Breast epithelium (tissue), 4 donors: ENCODE measurements around the gene ATG5. TPM values are rescaled to one million over a fixed set of nuclear protein-coding genes. Genes with fewer than 3 reads are reported as not detected.

ENCODE experiments used
- DNase-seq, 2 donors: peaks; one replicate each; pipeline ENCODE4 v3.0.0-alpha.2; 2019; ENCODE audit warnings: low spot score in 2 of 2
- H3K27ac ChIP-seq, 2 donors: fragments of 200-600 bp; sonication (generic) in 1 of 2; one replicate each; pipeline ENCODE4 v1.5.1; 2016 to 2019; ENCODE audit warnings: mild to moderate bottlenecking in 1 of 2
- H3K27me3 ChIP-seq, 2 donors: fragments of 200-600 bp; sonication (generic) in 1 of 2; one replicate each; pipeline versions ENCODE4 v1.5.1 to v1.6.0; 2017 to 2019; ENCODE audit warnings: control low read depth in 1 of 2, mild to moderate bottlenecking in 1 of 2
- H3K36me3 ChIP-seq: fragments of 200-600 bp; one replicate; pipeline ENCODE4 v1.5.1; 2019
- H3K4me1 ChIP-seq, 2 donors: fragments of 200-600 bp; sonication (generic); one replicate each; pipeline ENCODE4 v1.5.1; 2016 to 2019; ENCODE audit warnings: control low read depth in 1 of 2
- H3K4me3 ChIP-seq, 3 donors: fragments of 200-600 bp; sonication (generic); 1 replicate in 2 of 3; 2 replicates in 1 of 3; pipeline ENCODE4 v1.5.1; 2016 to 2019; ENCODE audit warnings: mild to moderate bottlenecking in 3 of 3, moderate library complexity in 2 of 3
- H3K9me3 ChIP-seq, 2 donors: fragments of 200-600 bp; sonication (generic) in 1 of 2; one replicate each; pipeline ENCODE4 v1.5.1; 2016 to 2019; ENCODE audit warnings: control low read depth in 1 of 2
- POLR2A ChIP-seq: fragments of 450-650 bp; IDR thresholded peaks from one replicate; pipeline ENCODE4 v1.6.1; 2016; ENCODE audit warnings: antibody characterized with exemption, mild to moderate bottlenecking, moderate library complexity
- POLR2AphosphoS5 ChIP-seq, 3 donors: sonication (generic); formaldehyde crosslinking; IDR thresholded peaks; one replicate each; pipeline ENCODE4 v1.6.1; 2017; ENCODE audit warnings: antibody characterized with exemption in 3 of 3
- intact Hi-C: fragments of 100-400 bp; cut with DNase I; formaldehyde crosslinking; loops from one replicate; pipeline ENCODE4 v1.15.1; 2023; ENCODE audit warnings: low total_unique reads
- total RNA-seq, 3 donors: library from RNA; depleted of rRNA; stranded (reverse); fragments of >200 nt; gene quantifications; one replicate each; pipeline ENCODE4 v1.1.0, GENCODE V29; 2016
- TF ChIP-seq, protein P1 (sequence below), 3 donors: fragments of 450-650 bp; IDR thresholded peaks; one replicate each; pipeline ENCODE4 v1.5.1; 2016 to 2017; ENCODE audit warnings: antibody characterized with exemption in 3 of 3, mild to moderate bottlenecking in 3 of 3, moderate library complexity in 3 of 3

ATG5 gene
- total RNA-seq, 3 donors from 2014 or later, result 35.8 to 51.1 (median 45.9) TPM

DNA sequence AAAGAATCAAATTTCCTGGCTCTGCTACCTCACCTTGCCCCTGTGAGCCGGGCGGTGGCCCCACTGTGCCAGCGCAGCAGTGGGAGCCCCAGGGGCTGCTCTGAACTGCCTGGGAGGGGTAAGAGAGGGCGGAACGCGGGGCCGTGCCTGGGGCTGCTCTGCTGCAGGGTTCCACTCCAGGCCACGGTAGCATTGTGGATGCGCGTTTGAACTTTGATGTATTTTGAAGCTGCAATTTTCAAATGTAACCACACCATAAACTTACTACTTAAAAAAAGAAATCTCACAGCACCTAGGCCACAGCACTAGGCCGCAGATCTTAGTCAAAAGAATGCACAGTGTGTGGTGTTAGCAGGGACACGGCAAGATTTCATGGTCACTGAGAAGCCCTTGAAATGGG is 181.9 kb downstream of the ATG5 start:
- Histone ChIP-seq H3K27me3 (no peaks in the 10 kb centered on the region), H3K27ac (no peak overlapping the region), H3K9me3 (no peaks in the 10 kb centered on the region), H3K36me3 (no peaks in the 10 kb centered on the region), H3K4me3 (no peak overlapping the region), H3K4me1 (no peaks in the 10 kb centered on the region)
- intact Hi-C loops, result no loop called here
- no peak for TF ChIP-seq POLR2A
- TF ChIP-seq POLR2AphosphoS5 (IDR thresholded peaks at IDR 0.05), result no peak
- TF ChIP-seq, protein P1, sequence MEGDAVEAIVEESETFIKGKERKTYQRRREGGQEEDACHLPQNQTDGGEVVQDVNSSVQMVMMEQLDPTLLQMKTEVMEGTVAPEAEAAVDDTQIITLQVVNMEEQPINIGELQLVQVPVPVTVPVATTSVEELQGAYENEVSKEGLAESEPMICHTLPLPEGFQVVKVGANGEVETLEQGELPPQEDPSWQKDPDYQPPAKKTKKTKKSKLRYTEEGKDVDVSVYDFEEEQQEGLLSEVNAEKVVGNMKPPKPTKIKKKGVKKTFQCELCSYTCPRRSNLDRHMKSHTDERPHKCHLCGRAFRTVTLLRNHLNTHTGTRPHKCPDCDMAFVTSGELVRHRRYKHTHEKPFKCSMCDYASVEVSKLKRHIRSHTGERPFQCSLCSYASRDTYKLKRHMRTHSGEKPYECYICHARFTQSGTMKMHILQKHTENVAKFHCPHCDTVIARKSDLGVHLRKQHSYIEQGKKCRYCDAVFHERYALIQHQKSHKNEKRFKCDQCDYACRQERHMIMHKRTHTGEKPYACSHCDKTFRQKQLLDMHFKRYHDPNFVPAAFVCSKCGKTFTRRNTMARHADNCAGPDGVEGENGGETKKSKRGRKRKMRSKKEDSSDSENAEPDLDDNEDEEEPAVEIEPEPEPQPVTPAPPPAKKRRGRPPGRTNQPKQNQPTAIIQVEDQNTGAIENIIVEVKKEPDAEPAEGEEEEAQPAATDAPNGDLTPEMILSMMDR (IDR thresholded peaks at IDR 0.05), result no peak
- DNase-seq, result no peak

DNA sequence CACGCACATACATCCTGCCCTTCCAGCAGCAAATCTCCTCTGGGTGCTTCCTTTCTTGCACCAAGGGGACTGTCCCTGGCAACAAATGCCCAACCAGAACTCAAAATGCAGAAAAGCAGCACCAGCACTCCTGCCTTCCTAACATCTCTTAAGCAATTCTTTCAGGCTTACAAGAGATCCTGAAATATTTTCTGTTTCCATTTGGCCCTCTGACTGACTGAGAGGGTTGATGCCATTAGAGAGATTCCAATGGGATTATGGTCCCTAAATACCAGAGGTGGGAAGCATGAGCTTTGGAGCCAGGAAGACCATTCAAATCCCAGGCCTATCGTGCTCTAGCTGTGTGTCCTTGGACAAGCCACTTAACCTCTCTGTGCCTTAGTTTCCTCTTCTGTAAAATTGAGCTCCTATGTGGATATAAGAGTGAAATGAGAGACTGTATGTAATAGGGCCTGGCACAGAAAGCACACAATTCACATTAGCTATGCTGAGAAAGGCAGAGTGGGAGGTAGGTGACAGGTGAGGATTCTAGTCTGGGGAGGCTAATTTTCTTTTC is 182.6 kb downstream of the ATG5 start:
- Histone ChIP-seq H3K4me3 (no peak overlapping the region), H3K9me3 (no peaks in the 10 kb centered on the region), H3K27ac (no peak overlapping the region), H3K36me3 (no peaks in the 10 kb centered on the region), H3K4me1 (no peaks in the 10 kb centered on the region), H3K27me3 (no peaks in the 10 kb centered on the region)
- intact Hi-C loops, result no loop called here
- no peak for DNase-seq
- TF ChIP-seq POLR2A, result no peak
- TF ChIP-seq POLR2AphosphoS5 (IDR thresholded peaks at IDR 0.05), result no peak
- TF ChIP-seq, protein P1 (IDR thresholded peaks at IDR 0.05), result no peak

DNA sequence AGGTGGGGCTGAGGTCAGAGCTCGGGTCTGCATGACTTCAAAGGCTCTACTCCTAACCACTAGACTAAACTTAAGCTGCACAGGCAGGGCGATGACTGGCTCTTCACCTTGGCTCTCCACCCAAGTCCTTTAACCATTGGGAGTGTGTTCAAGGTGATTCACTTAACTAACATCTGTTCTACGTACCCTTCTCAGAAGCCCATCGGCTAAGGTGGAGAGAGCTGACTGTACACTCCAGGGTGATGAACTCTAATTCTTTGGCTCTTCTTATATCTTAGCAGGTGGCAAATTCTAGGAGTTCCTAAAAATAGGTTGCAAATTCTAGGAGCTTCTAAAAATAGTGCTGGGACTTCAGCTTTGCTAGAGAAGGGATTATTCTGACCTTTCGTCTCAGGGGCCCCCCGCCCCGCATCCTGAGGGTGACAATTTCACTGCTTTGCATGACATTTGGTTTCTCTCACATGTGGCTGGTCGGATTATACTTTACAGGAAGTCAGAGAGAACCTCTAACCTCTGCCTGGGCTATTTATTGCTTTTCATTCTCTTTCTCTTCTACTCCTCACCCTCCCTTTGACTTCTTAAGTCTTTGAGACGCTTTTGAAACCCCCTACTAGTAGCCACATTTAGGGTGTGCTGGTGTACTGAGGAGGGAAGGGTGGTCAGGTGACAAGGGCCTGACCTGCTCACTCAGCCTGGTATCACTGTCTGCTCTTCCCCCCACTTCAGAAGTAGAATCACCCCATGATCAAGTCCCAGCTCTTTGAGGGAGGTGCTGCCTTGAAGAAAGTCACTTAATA is 183.9 kb downstream of the ATG5 start:
- H3K36me3 ChIP-seq, result no peaks in the 10 kb centered on the region
- H3K4me1 ChIP-seq, result no peaks in the 10 kb centered on the region
- no peaks in the 10 kb centered on the region for H3K27me3 ChIP-seq
- H3K27ac ChIP-seq, result no peak overlapping the region
- H3K4me3 ChIP-seq, result no peak overlapping the region
- intact Hi-C loops, result no loop called here
- H3K9me3 ChIP-seq, result no peaks in the 10 kb centered on the region
- TF ChIP-seq, protein P1 (IDR thresholded peaks at IDR 0.05), result no peak
- TF ChIP-seq POLR2AphosphoS5 (IDR thresholded peaks at IDR 0.05), result no peak
- no peak for DNase-seq

DNA sequence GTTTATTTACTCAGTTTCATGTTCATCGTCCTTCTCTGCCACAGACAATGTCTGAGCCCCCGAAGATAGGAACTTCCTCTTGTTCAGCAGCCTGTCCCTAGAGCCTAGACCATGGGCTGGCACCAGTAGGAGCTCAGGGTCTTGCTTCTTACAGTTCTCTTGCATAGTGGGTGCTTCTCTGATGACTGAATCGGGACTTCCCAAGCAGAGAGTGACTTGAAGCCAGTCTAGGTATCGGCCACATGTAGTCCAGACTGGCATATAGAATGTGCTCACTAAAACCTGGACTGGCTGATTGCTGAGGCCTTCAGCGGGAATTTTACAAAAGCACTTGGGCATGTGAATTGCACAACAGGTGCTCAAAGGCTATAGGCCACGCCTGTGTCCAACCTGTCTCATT is 187.4 kb downstream of the ATG5 start:
- Histone ChIP-seq H3K9me3 (no peaks in the 10 kb centered on the region), H3K27me3 (no peaks in the 10 kb centered on the region), H3K4me3 (no peak overlapping the region), H3K27ac (no peak overlapping the region), H3K4me1 (no peaks in the 10 kb centered on the region), H3K36me3 (no peaks in the 10 kb centered on the region)
- no peak for DNase-seq
- intact Hi-C loops, result no loop called here
- no peak for TF ChIP-seq POLR2A
- TF ChIP-seq, protein P1 (IDR thresholded peaks at IDR 0.05), result no peak
- TF ChIP-seq POLR2AphosphoS5 (IDR thresholded peaks at IDR 0.05), result no peak

DNA sequence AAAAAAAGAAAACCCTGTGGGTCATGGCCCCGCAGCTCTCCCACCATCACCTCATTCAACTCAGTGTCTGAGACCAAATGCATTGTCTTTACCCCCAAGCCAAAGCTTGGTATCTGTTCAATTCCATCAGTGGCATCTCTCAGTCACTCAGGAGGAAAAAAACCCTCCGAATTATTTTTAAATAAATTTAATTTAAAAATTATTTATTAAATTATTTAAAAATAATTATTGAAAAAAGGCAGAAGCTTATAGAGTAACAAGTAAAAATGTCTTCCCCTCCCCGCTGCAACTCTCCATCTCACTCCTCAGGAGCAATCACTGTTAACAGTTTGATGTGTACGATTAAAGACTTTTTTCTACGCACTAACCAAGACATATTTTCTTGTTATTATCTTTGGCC is 188.7 kb downstream of the ATG5 start:
- Histone ChIP-seq H3K27ac (no peak overlapping the region), H3K4me1 (no peaks in the 10 kb centered on the region), H3K4me3 (no peak overlapping the region), H3K36me3 (no peaks in the 10 kb centered on the region), H3K27me3 (no peaks in the 10 kb centered on the region), H3K9me3 (no peaks in the 10 kb centered on the region)
- no peak for DNase-seq
- intact Hi-C loops, result no loop called here
- TF ChIP-seq POLR2AphosphoS5 (IDR thresholded peaks at IDR 0.05), result no peak
- TF ChIP-seq, protein P1 (IDR thresholded peaks at IDR 0.05), result no peak
- TF ChIP-seq POLR2A, result no peak
